DOHH2 (cell line): ENCODE data around the gene TFCP2L1.

Source experiments
- H3F3A ChIP-seq: fragments of 200-600 bp; sonication (generic), shearing (Covaris generic); 2 replicates; pipeline ENCODE4 v1.6.0; 2016; ENCODE audit warnings: antibody characterized with exemption, mild to moderate bottlenecking; ENCODE audit not compliant: control insufficient read depth, insufficient read depth
- H3K27ac ChIP-seq: fragments of 200-600 bp; sonication (generic); 2 replicates; pipeline ENCODE4 v1.5.1; 2014; ENCODE audit warnings: low read depth, mild to moderate bottlenecking, low read length, moderate library complexity
- H3K27me3 ChIP-seq: fragments of 200-600 bp; sonication (generic); 2 replicates; pipeline ENCODE4 v1.6.1; 2014; ENCODE audit warnings: mild to moderate bottlenecking, low read length, mixed read lengths; ENCODE audit not compliant: control insufficient read depth
- H3K36me3 ChIP-seq: fragments of 200-600 bp; sonication (generic); 2 replicates; pipeline ENCODE4 v1.6.1; 2014; ENCODE audit warnings: mild to moderate bottlenecking, low read length, moderate library complexity, mixed read lengths; ENCODE audit not compliant: control insufficient read depth
- H3K4me1 ChIP-seq: fragments of 200-600 bp; sonication (generic); 2 replicates; pipeline ENCODE4 v1.6.1; 2014; ENCODE audit warnings: mild to moderate bottlenecking, low read length, mixed read lengths; ENCODE audit not compliant: control insufficient read depth
- H3K4me2 ChIP-seq: fragments of 200-600 bp; sonication (generic); 2 replicates; pipeline ENCODE4 v1.6.0; 2014; ENCODE audit warnings: mild to moderate bottlenecking, low read length, moderate library complexity
- H3K4me3 ChIP-seq: fragments of 200-600 bp; sonication (generic); 2 replicates; pipeline ENCODE4 v1.5.1; 2014; ENCODE audit warnings: mild to moderate bottlenecking, low read length, mixed read lengths
- H3K79me2 ChIP-seq: fragments of 200-600 bp; sonication (generic); 2 replicates; pipeline ENCODE4 v1.6.1; 2014; ENCODE audit warnings: mild to moderate bottlenecking, low read length, mixed read lengths; ENCODE audit not compliant: control insufficient read depth
- H3K9me2 ChIP-seq: fragments of 200-600 bp; sonication (generic); replicated peaks from 2 replicates; pipeline ENCODE4 v1.6.1; 2014; ENCODE audit warnings: mild to moderate bottlenecking, low read length, mixed read lengths; ENCODE audit not compliant: control insufficient read depth
- H3K9me3 ChIP-seq: fragments of 200-600 bp; sonication (generic); 2 replicates; pipeline ENCODE4 v1.6.1; 2014; ENCODE audit warnings: antibody characterized with exemption, low read length, mixed read lengths; ENCODE audit not compliant: control insufficient read depth, insufficient read depth
- H4K20me1 ChIP-seq: fragments of 200-600 bp; sonication (generic); 2 replicates; pipeline ENCODE4 v1.6.0; 2014; ENCODE audit warnings: low read depth, mild to moderate bottlenecking, antibody characterized with exemption, low read length, moderate library complexity; ENCODE audit not compliant: control insufficient read depth, insufficient read depth
- EZH2phosphoT487 ChIP-seq: fragments of 200-600 bp; sonication (generic); IDR thresholded peaks from 2 replicates; pipeline ENCODE4 v1.6.1; 2017; ENCODE audit warnings: borderline replicate concordance, mild to moderate bottlenecking, antibody characterized with exemption, low read length, moderate library complexity, mixed read lengths
- TF ChIP-seq, protein P1 (sequence below): fragments of 200-600 bp; sonication (generic); IDR thresholded peaks from one replicate; pipeline ENCODE4 v1.5.1; 2014; ENCODE audit warnings: antibody characterized with exemption, mild to moderate bottlenecking, low read depth, low read length; ENCODE audit not compliant: poor library complexity, severe bottlenecking

TFCP2L1 gene

DNA sequence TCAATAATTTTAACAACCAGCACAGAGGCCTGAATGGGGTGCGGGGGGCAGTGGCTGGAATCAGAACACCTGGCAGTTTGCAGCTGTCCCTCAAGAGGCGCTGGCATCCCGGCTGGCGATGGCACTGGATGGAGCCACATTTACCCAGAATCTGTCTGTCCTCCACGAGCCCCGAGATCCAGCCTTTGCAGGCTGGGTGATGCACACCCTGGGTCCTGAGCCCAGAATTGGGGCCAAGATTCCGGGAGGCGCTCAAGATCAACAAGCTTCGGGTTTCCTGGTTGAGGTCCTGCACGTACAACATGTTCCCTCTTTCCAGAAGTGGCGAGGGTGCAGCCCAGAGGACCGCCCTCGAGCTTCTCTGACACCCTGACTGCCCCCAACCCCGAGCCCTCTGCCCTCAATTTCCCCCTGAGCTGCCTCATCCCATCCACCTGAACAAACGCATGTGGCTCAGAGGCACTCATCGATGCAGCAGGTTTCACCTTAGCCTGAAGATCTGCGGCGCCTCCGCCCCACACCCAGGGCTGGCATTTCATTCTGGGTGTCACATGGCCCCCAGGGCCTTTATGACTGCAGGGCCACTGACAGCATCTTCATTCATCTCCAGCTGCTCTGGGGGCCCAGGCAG is 97.5 kb downstream of the TFCP2L1 start:
- Histone ChIP-seq H4K20me1 (no peaks in the 10 kb centered on the region), H3K4me1 (no peaks in the 10 kb centered on the region), H3K4me2 (no peak overlapping the region), H3K36me3 (no peaks in the 10 kb centered on the region), H3K9me2 (no peaks in the 10 kb centered on the region), H3F3A (no peaks in the 10 kb centered on the region), H3K27ac (no peak overlapping the region), H3K4me3 (no peak overlapping the region), H3K9me3 (no peaks in the 10 kb centered on the region), H3K27me3 (no peaks in the 10 kb centered on the region), H3K79me2 (no peaks in the 10 kb centered on the region)
- TF ChIP-seq, protein P1, sequence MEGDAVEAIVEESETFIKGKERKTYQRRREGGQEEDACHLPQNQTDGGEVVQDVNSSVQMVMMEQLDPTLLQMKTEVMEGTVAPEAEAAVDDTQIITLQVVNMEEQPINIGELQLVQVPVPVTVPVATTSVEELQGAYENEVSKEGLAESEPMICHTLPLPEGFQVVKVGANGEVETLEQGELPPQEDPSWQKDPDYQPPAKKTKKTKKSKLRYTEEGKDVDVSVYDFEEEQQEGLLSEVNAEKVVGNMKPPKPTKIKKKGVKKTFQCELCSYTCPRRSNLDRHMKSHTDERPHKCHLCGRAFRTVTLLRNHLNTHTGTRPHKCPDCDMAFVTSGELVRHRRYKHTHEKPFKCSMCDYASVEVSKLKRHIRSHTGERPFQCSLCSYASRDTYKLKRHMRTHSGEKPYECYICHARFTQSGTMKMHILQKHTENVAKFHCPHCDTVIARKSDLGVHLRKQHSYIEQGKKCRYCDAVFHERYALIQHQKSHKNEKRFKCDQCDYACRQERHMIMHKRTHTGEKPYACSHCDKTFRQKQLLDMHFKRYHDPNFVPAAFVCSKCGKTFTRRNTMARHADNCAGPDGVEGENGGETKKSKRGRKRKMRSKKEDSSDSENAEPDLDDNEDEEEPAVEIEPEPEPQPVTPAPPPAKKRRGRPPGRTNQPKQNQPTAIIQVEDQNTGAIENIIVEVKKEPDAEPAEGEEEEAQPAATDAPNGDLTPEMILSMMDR, result no peak
- TF ChIP-seq EZH2phosphoT487, result no peak

DNA sequence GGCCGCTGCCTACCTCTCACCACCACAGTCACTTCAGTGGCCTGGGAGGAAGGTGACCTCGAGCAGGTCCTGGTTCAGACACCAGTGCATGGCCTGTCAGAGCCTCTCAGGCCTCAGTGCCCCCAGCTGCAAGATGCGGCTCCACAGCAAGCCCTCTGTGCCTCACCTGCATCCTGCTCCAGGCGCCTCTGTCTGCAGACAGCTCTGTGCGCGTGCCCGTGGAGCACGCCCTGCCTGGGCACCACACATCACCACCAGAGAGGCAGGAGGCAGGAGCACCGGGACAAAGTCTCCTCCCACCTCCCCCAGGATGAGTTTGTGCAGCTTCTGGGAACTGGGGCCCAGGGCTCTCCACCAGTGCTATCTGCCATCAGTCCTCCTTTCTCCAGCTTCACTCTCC is 98.7 kb downstream of the TFCP2L1 start:
- H3F3A ChIP-seq, result no peaks in the 10 kb centered on the region
- TF ChIP-seq, protein P1, result no peak
- no peak for TF ChIP-seq EZH2phosphoT487
- no peaks in the 10 kb centered on the region for H4K20me1 ChIP-seq
- no peaks in the 10 kb centered on the region for H3K9me2 ChIP-seq
- no peak overlapping the region for H3K27ac ChIP-seq
- no peaks in the 10 kb centered on the region for H3K4me1 ChIP-seq
- H3K36me3 ChIP-seq, result no peaks in the 10 kb centered on the region
- no peaks in the 10 kb centered on the region for H3K27me3 ChIP-seq
- no peak overlapping the region for H3K4me2 ChIP-seq
- no peaks in the 10 kb centered on the region for H3K79me2 ChIP-seq
- no peaks in the 10 kb centered on the region for H3K9me3 ChIP-seq
- no peak overlapping the region for H3K4me3 ChIP-seq

DNA sequence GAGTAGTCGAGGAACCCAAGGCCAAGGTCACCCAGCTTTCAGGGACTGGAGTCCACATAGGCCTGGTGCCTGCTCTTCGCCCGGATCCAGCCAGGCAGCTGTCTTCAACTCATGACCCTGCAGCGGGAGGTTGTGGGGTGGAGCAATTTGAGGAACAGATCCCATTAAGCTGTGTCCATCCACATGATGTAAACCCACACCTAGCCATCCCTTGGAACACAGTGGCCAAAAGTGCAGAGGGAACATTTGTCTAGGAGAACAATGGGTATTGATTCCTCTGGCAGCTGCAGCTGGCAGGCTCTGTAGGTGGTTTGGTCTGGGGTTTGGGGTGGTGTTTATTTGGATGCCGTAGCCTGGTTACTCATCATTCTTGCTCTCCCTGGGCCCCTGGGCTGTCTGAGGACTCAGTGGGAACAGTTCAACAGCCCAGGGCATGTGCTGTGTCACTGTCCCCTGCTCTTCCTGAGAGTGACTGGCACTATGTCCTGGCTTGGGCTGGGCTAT is 99.4 kb downstream of the TFCP2L1 start:
- H3K4me2 ChIP-seq, result no peak overlapping the region
- H3K27me3 ChIP-seq, result no peaks in the 10 kb centered on the region
- no peaks in the 10 kb centered on the region for H4K20me1 ChIP-seq
- TF ChIP-seq, protein P1, result no peak
- TF ChIP-seq EZH2phosphoT487, result no peak
- no peaks in the 10 kb centered on the region for H3K9me3 ChIP-seq
- H3F3A ChIP-seq, result no peaks in the 10 kb centered on the region
- H3K27ac ChIP-seq, result no peak overlapping the region
- H3K9me2 ChIP-seq, result no peaks in the 10 kb centered on the region
- no peaks in the 10 kb centered on the region for H3K4me1 ChIP-seq
- H3K79me2 ChIP-seq, result no peaks in the 10 kb centered on the region
- H3K36me3 ChIP-seq, result no peaks in the 10 kb centered on the region
- no peak overlapping the region for H3K4me3 ChIP-seq
